ENCODE data around the gene SOCS1.

Gene SOCS1

DNA sequence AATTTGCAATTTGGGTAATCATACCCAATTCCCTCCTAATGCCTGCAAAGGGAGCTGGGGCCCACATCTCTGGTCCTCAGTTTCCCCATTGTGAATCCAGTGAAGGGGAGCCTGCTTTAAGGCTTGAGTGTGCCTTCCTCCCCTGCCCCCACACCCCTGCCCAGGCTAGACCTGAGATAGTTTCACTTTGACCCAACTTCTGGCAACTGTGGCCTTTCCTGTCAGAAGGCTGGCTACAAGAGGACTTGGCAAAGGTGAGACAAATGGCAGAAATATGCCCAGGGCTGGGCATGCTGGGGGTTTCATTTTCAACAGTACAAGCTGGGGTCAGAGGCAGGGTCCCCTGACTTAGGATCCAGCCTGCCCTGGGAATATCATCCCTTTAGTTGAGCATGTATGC is 10.0 kb downstream of the SOCS1 start:
- H3K27me3 ChIP-seq (ENCODE audit: insufficient read depth, low read depth, severe bottlenecking), result no peaks in the 10 kb centered on the region
- no peak overlapping the region for H3K4me3 ChIP-seq (ENCODE audit: low read depth, low read length)
- no peak overlapping the region for H3K27ac ChIP-seq
- no peaks in the 10 kb centered on the region for H3K36me3 ChIP-seq
- no peaks in the 10 kb centered on the region for H3K9me3 ChIP-seq (ENCODE audit: severe bottlenecking)
- no peak for TF ChIP-seq CTCF (IDR thresholded peaks at IDR 0.05; ENCODE audit: low read depth, low read length)
- no peak for DNase-seq

DNA sequence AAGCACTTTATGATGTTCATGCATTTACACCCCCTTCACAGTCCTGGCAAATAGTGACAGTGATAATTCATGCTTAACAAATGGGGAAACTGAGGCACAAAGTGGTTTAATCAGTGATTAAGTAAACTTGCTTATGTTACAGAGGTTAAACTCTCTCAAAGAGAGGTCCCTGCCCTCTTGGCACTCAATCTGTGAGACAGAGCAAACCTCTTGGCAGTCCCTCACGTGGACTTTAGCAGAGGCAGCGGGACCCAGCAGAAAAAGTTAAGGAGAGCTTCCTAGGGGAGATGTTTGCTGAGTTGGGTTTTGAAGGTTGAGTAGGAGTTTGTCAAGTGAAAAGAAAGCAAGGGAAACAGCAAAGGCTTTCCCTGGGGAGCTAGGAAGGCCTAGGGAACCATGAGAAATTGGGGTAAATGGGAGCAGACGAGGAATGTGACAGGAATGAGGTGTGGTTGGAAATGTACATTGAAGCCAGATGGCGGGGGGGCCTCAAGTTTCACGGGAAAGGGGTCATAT is 10.7 kb downstream of the SOCS1 start:
- H3K27ac ChIP-seq, result no peak overlapping the region
- no peaks in the 10 kb centered on the region for H3K27me3 ChIP-seq (ENCODE audit: insufficient read depth, low read depth, severe bottlenecking)
- no peak overlapping the region for H3K4me3 ChIP-seq (ENCODE audit: low read depth, low read length)
- no peak for DNase-seq
- no peak for TF ChIP-seq CTCF (IDR thresholded peaks at IDR 0.05; ENCODE audit: low read depth, low read length)
- H3K36me3 ChIP-seq, result no peaks in the 10 kb centered on the region
- H3K9me3 ChIP-seq (ENCODE audit: severe bottlenecking), result no peaks in the 10 kb centered on the region

DNA sequence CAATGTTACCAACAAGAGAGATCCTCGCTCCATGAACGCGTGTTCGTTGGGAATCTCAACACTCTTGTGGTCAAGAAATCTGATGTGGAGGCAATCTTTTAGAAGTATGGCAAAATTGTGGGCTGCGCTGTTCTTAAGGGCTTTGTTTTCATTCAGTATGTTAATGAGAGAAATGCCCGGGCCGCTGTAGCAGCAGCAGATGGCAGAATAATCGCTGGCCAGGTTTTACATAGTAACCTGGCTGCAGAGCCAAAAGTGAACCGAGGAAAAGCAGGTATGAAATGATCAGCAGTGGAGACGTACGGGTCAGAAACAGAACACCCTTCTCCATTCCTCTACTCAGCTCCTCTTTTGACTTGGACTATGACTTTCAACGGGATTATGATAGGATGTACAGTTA is 13.3 kb downstream of the SOCS1 start:
- peak overlapping the region; percentile 13; the same call in 1 of the 2 replicates for H3K27ac ChIP-seq
- TF ChIP-seq CTCF (IDR thresholded peaks at IDR 0.05; ENCODE audit: low read depth, low read length), result no peak
- H3K27me3 ChIP-seq (ENCODE audit: insufficient read depth, low read depth, severe bottlenecking), result no peaks in the 10 kb centered on the region
- DNase-seq, result peak; percentile 33
- no peak overlapping the region for H3K4me3 ChIP-seq (ENCODE audit: low read depth, low read length)
- no peaks in the 10 kb centered on the region for H3K36me3 ChIP-seq
- H3K9me3 ChIP-seq (ENCODE audit: severe bottlenecking), result no peaks in the 10 kb centered on the region

- H3K9me3 ChIP-seq (ENCODE audit: severe bottlenecking), result no peaks in the 10 kb centered on the region
- H3K27ac ChIP-seq, result no peak overlapping the region
- H3K36me3 ChIP-seq, result no peaks in the 10 kb centered on the region
- no peak for TF ChIP-seq CTCF (IDR thresholded peaks at IDR 0.05; ENCODE audit: low read depth, low read length)
- no peaks in the 10 kb centered on the region for H3K27me3 ChIP-seq (ENCODE audit: insufficient read depth, low read depth, severe bottlenecking)
- no peak for DNase-seq
- no peak overlapping the region for H3K4me3 ChIP-seq (ENCODE audit: low read depth, low read length)
These were observed 14.4 kb downstream of the SOCS1 start for GRCh38 chr16:11241480-11242204.

- no peak overlapping the region for H3K4me3 ChIP-seq (ENCODE audit: low read depth, low read length)
- DNase-seq, result no peak
- H3K36me3 ChIP-seq, result no peaks in the 10 kb centered on the region
- no peak for TF ChIP-seq CTCF (IDR thresholded peaks at IDR 0.05; ENCODE audit: low read depth, low read length)
- no peaks in the 10 kb centered on the region for H3K27me3 ChIP-seq (ENCODE audit: insufficient read depth, low read depth, severe bottlenecking)
- no peak overlapping the region for H3K27ac ChIP-seq
- H3K9me3 ChIP-seq (ENCODE audit: severe bottlenecking), result no peaks in the 10 kb centered on the region
These were observed 15.1 kb downstream of the SOCS1 start for GRCh38 chr16:11240636-11241473.
